HG02852 (cell line): ENCODE measurements around the gene ATP7B.

Source experiments
- ATAC-seq: cut with Tn5 transposase; IDR thresholded peaks from one replicate; pipeline ENCODE4 v1.9.1; 2021; ENCODE audit warnings: mild to moderate bottlenecking, moderate library complexity; ENCODE audit not compliant: unreplicated experiment

Gene ATP7B

GRCh38 chr13:51953347-51954195, 57.7 kb downstream of the ATP7B start:
- ATAC-seq: no peak

GRCh38 chr13:51950722-51951121, 60.5 kb downstream of the ATP7B start:
- ATAC-seq: no peak

- ATAC-seq: no peak
These were observed 65.0 kb downstream of the ATP7B start for GRCh38 chr13:51946163-51946669.

- peak; percentile 75 for ATAC-seq
These were observed 66.1 kb downstream of the ATP7B start for GRCh38 chr13:51945149-51945548.

GRCh38 chr13:51944428-51944827, 66.8 kb downstream of the ATP7B start:
- no peak for ATAC-seq

- no peak for ATAC-seq
These were observed 67.5 kb downstream of the ATP7B start for GRCh38 chr13:51943721-51944120.

GRCh38 chr13:51942189-51942588, 69.1 kb downstream of the ATP7B start:
- ATAC-seq: no peak

- ATAC-seq: no peak
These were observed 72.8 kb downstream of the ATP7B start for GRCh38 chr13:51938454-51938853.

GRCh38 chr13:51937320-51938290, 73.6 kb downstream of the ATP7B start:
- ATAC-seq: no peak

GRCh38 chr13:51935326-51936171, 75.7 kb downstream of the ATP7B start:
- no peak for ATAC-seq

- no peak for ATAC-seq
These were observed 76.7 kb downstream of the ATP7B start for GRCh38 chr13:51934461-51935087.

GRCh38 chr13:51933466-51934058, 77.7 kb downstream of the ATP7B start:
- no peak for ATAC-seq

- ATAC-seq: no peak
These were observed 79.0 kb downstream of the ATP7B start for GRCh38 chr13:51932231-51932630.

- ATAC-seq: no peak
These were observed 79.6 kb downstream of the ATP7B start for GRCh38 chr13:51931606-51932005.

GRCh38 chr13:51929699-51930098, 81.6 kb downstream of the ATP7B start:
- no peak for ATAC-seq

- ATAC-seq: no peak
These were observed 83.0 kb downstream of the ATP7B start for GRCh38 chr13:51928231-51928630.

GRCh38 chr13:51927129-51927528, 84.1 kb downstream of the ATP7B start:
- no peak for ATAC-seq

- no peak for ATAC-seq
These were observed 84.7 kb downstream of the ATP7B start for GRCh38 chr13:51926528-51926885.

- no peak for ATAC-seq
These were observed 85.3 kb downstream of the ATP7B start for GRCh38 chr13:51925865-51926527.
